Mammary epithelial cell (primary cell): ENCODE data around the gene FUT7.

Source experiments
- EZH2 ChIP-seq: IDR thresholded peaks from 2 replicates; pipeline ENCODE4 v1.6.1; 2012; ENCODE audit warnings: low read length, inconsistent platforms, borderline replicate concordance
- TF ChIP-seq, protein P1 (sequence below), 2 donors: IDR thresholded peaks in 1 of 2; conservative IDR thresholded peaks in 1 of 2; 2 replicates each; pipeline ENCODE4 v1.5.1; 2011 to 2012; ENCODE audit warnings: inconsistent platforms in 2 of 2, low read length in 2 of 2, mild to moderate bottlenecking in 2 of 2, control low read depth in 1 of 2, low read depth in 1 of 2; ENCODE audit not compliant: insufficient read depth in 1 of 2; ENCODE audit errors: extremely low read depth in 1 of 2

DNA sequence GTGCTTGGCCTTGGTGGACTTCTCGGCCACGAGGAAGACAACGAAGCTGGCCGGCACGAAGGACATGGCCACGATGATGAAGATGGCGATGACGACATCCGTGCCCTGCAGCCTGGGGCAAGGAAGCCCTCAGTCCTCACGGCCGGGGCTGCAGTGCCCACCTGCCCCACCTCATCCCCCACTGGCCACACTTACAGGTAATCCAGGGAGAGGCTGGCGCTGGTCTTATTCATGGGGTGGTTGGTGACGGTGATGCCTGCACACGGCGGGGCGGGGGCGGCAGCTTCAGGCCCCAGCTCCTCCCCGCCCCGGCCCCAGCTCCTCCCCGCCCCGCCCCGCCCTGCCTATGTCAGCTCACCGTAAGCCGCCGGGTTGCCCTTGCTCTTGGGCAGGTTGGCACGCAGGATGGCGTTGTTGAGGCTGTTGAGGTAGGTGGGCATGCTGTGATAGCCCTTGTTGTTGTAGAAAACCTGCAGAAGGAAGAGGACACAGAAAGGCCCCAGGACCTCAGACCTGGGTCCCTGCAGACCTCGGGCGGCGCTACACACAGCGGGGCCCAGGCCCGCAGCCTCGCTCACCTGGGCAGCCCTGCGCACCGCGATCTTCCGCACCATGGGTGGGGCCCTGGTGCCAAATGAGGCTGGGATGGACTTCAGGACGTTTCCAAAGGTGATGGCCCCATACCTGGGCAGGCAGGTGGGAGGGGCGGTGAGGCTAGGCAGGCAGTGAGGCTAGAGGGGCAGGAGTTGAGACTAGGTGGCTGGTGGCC lies 19.8 kb downstream of the FUT7 start:
- no peak for TF ChIP-seq EZH2
- TF ChIP-seq, protein P1, sequence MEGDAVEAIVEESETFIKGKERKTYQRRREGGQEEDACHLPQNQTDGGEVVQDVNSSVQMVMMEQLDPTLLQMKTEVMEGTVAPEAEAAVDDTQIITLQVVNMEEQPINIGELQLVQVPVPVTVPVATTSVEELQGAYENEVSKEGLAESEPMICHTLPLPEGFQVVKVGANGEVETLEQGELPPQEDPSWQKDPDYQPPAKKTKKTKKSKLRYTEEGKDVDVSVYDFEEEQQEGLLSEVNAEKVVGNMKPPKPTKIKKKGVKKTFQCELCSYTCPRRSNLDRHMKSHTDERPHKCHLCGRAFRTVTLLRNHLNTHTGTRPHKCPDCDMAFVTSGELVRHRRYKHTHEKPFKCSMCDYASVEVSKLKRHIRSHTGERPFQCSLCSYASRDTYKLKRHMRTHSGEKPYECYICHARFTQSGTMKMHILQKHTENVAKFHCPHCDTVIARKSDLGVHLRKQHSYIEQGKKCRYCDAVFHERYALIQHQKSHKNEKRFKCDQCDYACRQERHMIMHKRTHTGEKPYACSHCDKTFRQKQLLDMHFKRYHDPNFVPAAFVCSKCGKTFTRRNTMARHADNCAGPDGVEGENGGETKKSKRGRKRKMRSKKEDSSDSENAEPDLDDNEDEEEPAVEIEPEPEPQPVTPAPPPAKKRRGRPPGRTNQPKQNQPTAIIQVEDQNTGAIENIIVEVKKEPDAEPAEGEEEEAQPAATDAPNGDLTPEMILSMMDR (conservative IDR thresholded peaks at IDR 0.05 in 1 of 2, IDR thresholded peaks at IDR 0.05 in 1 of 2; ENCODE audit: extremely low read depth in 1 of 2, insufficient read depth in 1 of 2, low read depth in 1 of 2, low read length in 2 of 2) = no peak
